Mesenchymal stem cell (in vitro differentiated cells and primary cell): ENCODE results near the gene LRRC51.

Experiments
- DNase-seq: peaks from one replicate; pipeline ENCODE4 v3.0.0-alpha.2; 2013
- H2AFZ ChIP-seq: one replicate; pipeline ENCODE4 v1.6.1; 2013; ENCODE audit warnings: low read depth, mild to moderate bottlenecking, control low read depth, inconsistent platforms, low read length, moderate library complexity
- H2AK5ac ChIP-seq: 2 replicates; pipeline ENCODE4 v1.6.1; 2013; ENCODE audit warnings: low read length, moderate library complexity, mild to moderate bottlenecking, inconsistent platforms; ENCODE audit not compliant: severe bottlenecking
- H2BK120ac ChIP-seq: one replicate; pipeline ENCODE4 v1.6.1; 2013; ENCODE audit warnings: low read depth, mild to moderate bottlenecking, inconsistent platforms, low read length, moderate library complexity
- H2BK12ac ChIP-seq, 2 experiments: one replicate each; pipeline ENCODE4 v1.6.1; 2013; ENCODE audit warnings: inconsistent platforms in 2 of 2, low read length in 2 of 2, mild to moderate bottlenecking in 2 of 2, moderate library complexity in 2 of 2, control low read depth in 1 of 2
- H2BK15ac ChIP-seq: one replicate; pipeline ENCODE4 v1.6.1; 2013; ENCODE audit warnings: mild to moderate bottlenecking, low read depth, inconsistent platforms; ENCODE audit not compliant: poor library complexity, severe bottlenecking
- H2BK5ac ChIP-seq: 2 replicates; pipeline ENCODE4 v1.6.1; 2013; ENCODE audit warnings: low read depth, mild to moderate bottlenecking, low read length, control low read depth, inconsistent platforms; ENCODE audit not compliant: poor library complexity, severe bottlenecking
- H3K14ac ChIP-seq, 2 experiments: one replicate each; pipeline ENCODE4 v1.6.1; 2013; ENCODE audit warnings: inconsistent platforms in 2 of 2, low read length in 2 of 2, control low read depth in 1 of 2, mild to moderate bottlenecking in 1 of 2, moderate library complexity in 1 of 2
- H3K18ac ChIP-seq, 2 experiments: one replicate each; pipeline ENCODE4 v1.6.1; 2013; ENCODE audit warnings: inconsistent platforms in 2 of 2, low read length in 2 of 2, control low read depth in 1 of 2, low read depth in 1 of 2, mild to moderate bottlenecking in 1 of 2
- H3K23ac ChIP-seq, 2 experiments: one replicate each; pipeline ENCODE4 v1.6.1; 2013; ENCODE audit warnings: inconsistent platforms in 2 of 2, low read length in 2 of 2, mild to moderate bottlenecking in 2 of 2, moderate library complexity in 2 of 2, control low read depth in 1 of 2
- H3K27ac ChIP-seq: 2 replicates; pipeline ENCODE4 v1.5.1; 2013; ENCODE audit warnings: mild to moderate bottlenecking, moderate library complexity, low read length, control low read depth, inconsistent platforms; ENCODE audit not compliant: poor library complexity, severe bottlenecking
- H3K27me3 ChIP-seq, 2 experiments: 2 replicates each; pipeline versions ENCODE4 v1.6.1 to v1.7.0; 2013; ENCODE audit warnings: low read length in 2 of 2, mild to moderate bottlenecking in 2 of 2, moderate library complexity in 2 of 2, control low read depth in 1 of 2, inconsistent platforms in 1 of 2; ENCODE audit not compliant: control insufficient read depth in 1 of 2, insufficient read depth in 1 of 2
- H3K36me3 ChIP-seq, 2 experiments: 2 replicates each; pipeline versions ENCODE4 v1.6.1 to v1.7.0; 2013; ENCODE audit warnings: low read length in 2 of 2, control low read depth in 1 of 2, inconsistent platforms in 1 of 2, low read depth in 1 of 2, mild to moderate bottlenecking in 1 of 2; ENCODE audit not compliant: insufficient read depth in 2 of 2, control insufficient read depth in 1 of 2
- H3K4ac ChIP-seq, 2 experiments: one replicate each; pipeline ENCODE4 v1.6.1; 2013; ENCODE audit warnings: inconsistent platforms in 2 of 2, low read length in 2 of 2, mild to moderate bottlenecking in 2 of 2, moderate library complexity in 2 of 2, control low read depth in 1 of 2, low read depth in 1 of 2
- H3K4me1 ChIP-seq: 2 replicates; pipeline ENCODE4 v1.6.1; 2013; ENCODE audit warnings: low read depth, low read length, control low read depth; ENCODE audit not compliant: control insufficient read depth, insufficient read depth
- H3K4me2 ChIP-seq: 2 replicates; pipeline ENCODE4 v1.6.1; 2013; ENCODE audit warnings: low read length, mild to moderate bottlenecking, inconsistent platforms; ENCODE audit not compliant: poor library complexity, severe bottlenecking
- H3K4me3 ChIP-seq, 2 experiments: 2 replicates each; pipeline versions ENCODE4 v1.5.1 to v1.7.0; 2013; ENCODE audit warnings: low read length in 2 of 2, mild to moderate bottlenecking in 2 of 2, control low read depth in 1 of 2, low read depth in 1 of 2; ENCODE audit not compliant: insufficient read depth in 1 of 2
- H3K79me1 ChIP-seq: replicated peaks from 2 replicates; pipeline ENCODE4 v1.6.1; 2013; ENCODE audit warnings: mild to moderate bottlenecking, control low read depth, low read length, inconsistent platforms; ENCODE audit not compliant: poor library complexity, severe bottlenecking
- H3K9ac ChIP-seq: 2 replicates; pipeline ENCODE4 v1.7.0; 2013; ENCODE audit warnings: mild to moderate bottlenecking, low read length, moderate library complexity
- H3K9me3 ChIP-seq: 2 replicates; pipeline ENCODE4 v1.7.0; 2013; ENCODE audit warnings: mild to moderate bottlenecking, low read length; ENCODE audit not compliant: control insufficient read depth
- H4K8ac ChIP-seq: one replicate; pipeline ENCODE4 v1.6.1; 2013; ENCODE audit warnings: inconsistent platforms, mild to moderate bottlenecking, low read length, moderate library complexity
- H4K91ac ChIP-seq: one replicate; pipeline ENCODE4 v1.6.1; 2013; ENCODE audit warnings: mild to moderate bottlenecking, low read length, inconsistent platforms
- WGBS: methylation state at CpG from one replicate; pipeline ENCODE4 v1.1.7; 2013; ENCODE audit warnings: mixed read lengths; 5-methylcytosine and 5-hydroxymethylcytosine counted together

Gene LRRC51

GRCh38 chr11:72100009-72100408 is 19.4 kb downstream of the LRRC51 start:
- H3K9me3 ChIP-seq = no peaks in the 10 kb centered on the region
- H4K91ac ChIP-seq = no peak overlapping the region
- no peak overlapping the region for H2AK5ac ChIP-seq
- H3K9ac ChIP-seq = peak overlapping the region; percentile 99
- WGBS = 93% methylated on average over 3 of the region's 3 CpGs
- no peak overlapping the region for H3K4ac ChIP-seq
- H3K4me1 ChIP-seq = peaks cover 10% of the 10 kb centered on the region
- H3K4me2 ChIP-seq = no peak overlapping the region
- H2AFZ ChIP-seq = no peak overlapping the region
- no peak overlapping the region for H2BK15ac ChIP-seq
- no peak overlapping the region for H3K14ac ChIP-seq
- no peak for DNase-seq
- H3K4me3 ChIP-seq = peak overlapping the region in 1 of 2 experiments; percentile 88
- H2BK120ac ChIP-seq = no peak overlapping the region
- no peak overlapping the region for H2BK5ac ChIP-seq
- no peak overlapping the region for H4K8ac ChIP-seq
- H3K27me3 ChIP-seq = no peaks in the 10 kb centered on the region
- H3K23ac ChIP-seq = no peak overlapping the region
- peaks cover 40% of the 10 kb centered on the region for H3K79me1 ChIP-seq
- no peak overlapping the region for H3K18ac ChIP-seq
- no peak overlapping the region for H3K27ac ChIP-seq
- no peak overlapping the region for H2BK12ac ChIP-seq
- H3K36me3 ChIP-seq = peaks cover 32 to 54% of the 10 kb centered on the region in 2 experiments

GRCh38 chr11:72100462-72100861 is 19.8 kb downstream of the LRRC51 start:
- Histone ChIP-seq H3K23ac (no peak overlapping the region), H2BK15ac (no peak overlapping the region), H3K9me3 (no peaks in the 10 kb centered on the region), H3K4me3 (peak overlapping the region in 1 of 2 experiments; percentile 88), H4K8ac (no peak overlapping the region), H3K27me3 (no peaks in the 10 kb centered on the region), H2AFZ (no peak overlapping the region), H3K4ac (no peak overlapping the region), H2BK12ac (no peak overlapping the region), H3K4me2 (no peak overlapping the region), H3K9ac (peak overlapping the region; percentile 99), H4K91ac (no peak overlapping the region), H2AK5ac (no peak overlapping the region), H3K36me3 (peaks cover 27 to 49% of the 10 kb centered on the region in 2 experiments), H3K27ac (no peak overlapping the region), H2BK5ac (no peak overlapping the region), H3K18ac (no peak overlapping the region), H3K4me1 (peaks cover 10% of the 10 kb centered on the region), H3K79me1 (peaks cover 38% of the 10 kb centered on the region), H2BK120ac (no peak overlapping the region), H3K14ac (no peak overlapping the region)
- 100% methylated on average over 1 of the region's 1 CpG for WGBS
- no peak for DNase-seq

GRCh38 chr11:72102162-72102561 is 21.5 kb downstream of the LRRC51 start:
- no peak overlapping the region for H3K27ac ChIP-seq
- H2BK12ac ChIP-seq = no peak overlapping the region
- H2BK15ac ChIP-seq = no peak overlapping the region
- peak overlapping the region; percentile 99 for H3K9ac ChIP-seq
- H3K14ac ChIP-seq = no peak overlapping the region
- H3K4me1 ChIP-seq = peaks cover 11% of the 10 kb centered on the region
- H4K8ac ChIP-seq = peak overlapping the region; percentile 99
- peak overlapping the region in 1 of 2 experiments; percentile 98 for H3K18ac ChIP-seq
- no peak overlapping the region for H2BK5ac ChIP-seq
- no peak overlapping the region for H2AFZ ChIP-seq
- H3K27me3 ChIP-seq = no peaks in the 10 kb centered on the region
- peak overlapping the region; percentile 94 for H4K91ac ChIP-seq
- H3K9me3 ChIP-seq = no peaks in the 10 kb centered on the region
- peaks cover 27 to 40% of the 10 kb centered on the region in 2 experiments for H3K36me3 ChIP-seq
- 84% methylated on average over 4 of the region's 4 CpGs for WGBS
- no peak for DNase-seq
- H3K4ac ChIP-seq = peak overlapping the region; percentile 2 to 97
- H2AK5ac ChIP-seq = peak overlapping the region; percentile 23
- no peak overlapping the region for H3K23ac ChIP-seq
- H2BK120ac ChIP-seq = peak overlapping the region; percentile 62
- peak overlapping the region; percentile 85 to 88 for H3K4me3 ChIP-seq
- H3K4me2 ChIP-seq = peak overlapping the region; percentile 78
- peaks cover 34% of the 10 kb centered on the region for H3K79me1 ChIP-seq

GRCh38 chr11:72102631-72102945 is 21.9 kb downstream of the LRRC51 start:
- peak overlapping the region; percentile 92 to 97 for H3K4ac ChIP-seq
- H4K8ac ChIP-seq = peak overlapping the region; percentile 99
- DNase-seq = no peak
- peak overlapping the region; percentile 78 for H3K4me2 ChIP-seq
- peak overlapping the region in 1 of 2 experiments; percentile 94 for H3K14ac ChIP-seq
- H3K9ac ChIP-seq = peak overlapping the region; percentile 99
- no peaks in the 10 kb centered on the region for H3K27me3 ChIP-seq
- H2BK5ac ChIP-seq = peak overlapping the region; percentile 90
- H3K23ac ChIP-seq = peak overlapping the region in 1 of 2 experiments; percentile 43
- H3K18ac ChIP-seq = peak overlapping the region; percentile 95 to 98
- peak overlapping the region; percentile 94 for H4K91ac ChIP-seq
- H3K79me1 ChIP-seq = peaks cover 30% of the 10 kb centered on the region
- no peak overlapping the region for H2AFZ ChIP-seq
- H2BK120ac ChIP-seq = peak overlapping the region; percentile 62
- 4% methylated on average over 6 of the region's 9 CpGs for WGBS
- peaks cover 23 to 36% of the 10 kb centered on the region in 2 experiments for H3K36me3 ChIP-seq
- no peaks in the 10 kb centered on the region for H3K9me3 ChIP-seq
- H3K27ac ChIP-seq = peak overlapping the region; percentile 95
- H3K4me3 ChIP-seq = peak overlapping the region; percentile 85 to 88
- H2BK12ac ChIP-seq = no peak overlapping the region
- H3K4me1 ChIP-seq = peaks cover 11% of the 10 kb centered on the region
- H2BK15ac ChIP-seq = peak overlapping the region; percentile 68
- peak overlapping the region; percentile 23 for H2AK5ac ChIP-seq
